Left colon (tissue), 2 donors: ENCODE results near the gene MAP3K7. TPM values are rescaled to one million over a fixed set of nuclear protein-coding genes. Genes with fewer than 3 reads are reported as not detected.
A peak's percentile ranks its signal among the peaks of the same experiment; 100 is the strongest.

Experiments used
- ATAC-seq: fragments of 200-7000 bp; cut with Tn5 transposase; one replicate; pipeline ENCODE4 v1.9.1; 2020; ENCODE audit warnings: mild to moderate bottlenecking, moderate library complexity
- DNase-seq, 2 donors: peaks; one replicate each; pipeline ENCODE4 v3.0.0-alpha.2; 2020
- intact Hi-C, 2 donors: fragments of 100-400 bp; cut with DNase I in 1 of 2; cut with micrococcal nuclease in 1 of 2; formaldehyde crosslinking; loops; one replicate each; pipeline versions ENCODE4 v1.11.2 to v1.14.0; 2022; cut with DNase I, micrococcal nuclease
- long read RNA-seq: library from polyadenylated mRNA; unstranded; transcript quantifications from one replicate; pipeline ENCODE4 v2.0.0, GENCODE V29; 2021
- total RNA-seq, 2 donors: library from RNA; stranded (reverse); fragmentation: NEBNext Ultra II Directional; extraction: Animal tissue kit (Norgen Biotek cat#: 25700); gene quantifications; one replicate each; pipeline ENCODE4 v1.2.1, GENCODE V29; 2021
- donor health status: DM: no; HTN: no; CAD: no.
- donor health status: DM: yes; HTN: yes; CAD: no.

Gene MAP3K7
- total RNA-seq: 10 to 100 TPM; 15.6 to 18.2 TPM
- long read RNA-seq, full-length matches to known transcripts: 75 of 91 reads
- long read RNA-seq, partial matches to known transcripts: 1 of 91 reads
- long read RNA-seq, other reads (novel, unspliced or antisense): 15 of 91 reads

DNA sequence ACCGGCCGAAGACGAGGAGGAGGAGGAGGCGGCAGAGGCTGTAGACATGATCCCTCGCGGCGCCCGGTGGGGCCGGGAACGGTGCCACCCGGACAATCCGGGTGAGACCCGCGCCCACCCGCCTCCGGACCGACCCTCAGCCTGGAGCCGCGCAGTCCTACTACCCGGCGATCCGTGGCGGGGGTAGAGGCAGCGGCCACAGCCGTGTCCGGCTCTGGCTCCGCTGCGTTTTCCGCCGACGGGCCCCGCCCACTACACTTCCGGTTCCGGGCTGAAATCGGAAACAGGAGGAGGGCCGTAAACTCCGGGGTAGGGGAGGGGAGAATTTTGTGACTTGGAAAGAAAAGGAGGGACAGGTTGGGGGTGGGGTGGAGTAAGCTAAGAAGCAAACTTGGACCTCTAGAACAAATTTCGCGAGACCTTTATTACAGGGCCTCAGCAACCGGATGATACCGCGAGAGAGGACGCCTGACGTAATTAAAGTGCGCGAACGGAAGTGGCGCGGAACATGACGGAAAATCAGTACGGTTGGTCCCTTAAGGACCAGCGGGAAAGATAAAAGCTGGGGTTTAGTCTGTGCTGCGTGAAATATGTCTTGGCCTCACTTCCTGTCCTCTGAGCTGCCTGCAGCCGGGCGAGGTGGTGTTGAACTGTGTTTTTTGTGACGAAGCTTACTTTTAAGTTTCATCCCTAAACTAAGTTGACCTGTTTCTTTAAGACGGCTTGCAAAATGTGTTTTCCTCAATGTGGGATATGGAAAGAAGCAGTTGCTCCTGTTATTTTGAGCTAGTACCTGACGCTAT is at the start of gene MAP3K7:
TSS of gene MAP3K7 (minus strand) at position 237 of the 803 bp plus-strand sequence. CDS start at position 48, 189 bp downstream.
- intact Hi-C loops: no loop called here
- DNase-seq (peak; percentile 87 to 93), ATAC-seq (peak; percentile 95)

DNA sequence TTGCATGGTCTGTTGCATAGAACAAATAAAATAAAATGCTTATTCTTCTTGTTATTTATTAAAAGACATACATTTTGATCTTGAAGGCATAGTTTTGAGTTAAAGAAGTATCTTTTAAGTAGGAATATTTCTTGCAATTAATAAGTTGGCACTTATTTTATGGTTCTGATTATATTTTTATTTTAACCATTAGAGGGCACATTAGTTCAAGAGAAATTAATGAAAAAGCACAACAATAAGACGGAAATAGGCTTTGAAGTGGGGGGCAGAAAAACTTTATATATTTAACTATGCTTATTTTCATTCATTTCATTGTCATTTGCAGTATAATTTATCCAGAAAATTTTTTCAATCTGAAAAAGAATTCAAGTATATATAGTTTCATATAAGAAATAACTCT is 44.2 kb upstream of the MAP3K7 start:
- intact Hi-C loops: no loop called here
- ATAC-seq: no peak
- no peak for DNase-seq

DNA sequence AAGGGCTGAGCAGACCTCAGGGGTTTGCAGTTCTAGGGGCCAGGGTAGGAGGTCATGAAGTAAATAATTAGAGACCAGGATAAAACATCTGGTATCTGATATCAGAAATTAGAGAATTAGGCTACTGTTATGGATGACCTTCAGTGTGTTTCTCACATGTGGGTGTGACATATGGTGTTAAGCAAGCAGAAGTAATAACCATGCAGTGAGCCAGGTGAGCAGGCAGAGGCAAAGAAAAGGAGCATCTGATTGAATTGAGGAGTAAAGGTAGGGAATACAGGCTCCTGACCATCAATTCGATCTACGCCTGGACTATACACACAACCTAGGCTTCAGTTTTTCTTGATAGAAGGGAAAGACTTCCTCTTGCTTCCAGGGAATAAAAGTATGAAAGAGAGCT is 34.7 kb upstream of the MAP3K7 start:
- no peak for DNase-seq
- intact Hi-C loops: no loop called here
- no peak for ATAC-seq

DNA sequence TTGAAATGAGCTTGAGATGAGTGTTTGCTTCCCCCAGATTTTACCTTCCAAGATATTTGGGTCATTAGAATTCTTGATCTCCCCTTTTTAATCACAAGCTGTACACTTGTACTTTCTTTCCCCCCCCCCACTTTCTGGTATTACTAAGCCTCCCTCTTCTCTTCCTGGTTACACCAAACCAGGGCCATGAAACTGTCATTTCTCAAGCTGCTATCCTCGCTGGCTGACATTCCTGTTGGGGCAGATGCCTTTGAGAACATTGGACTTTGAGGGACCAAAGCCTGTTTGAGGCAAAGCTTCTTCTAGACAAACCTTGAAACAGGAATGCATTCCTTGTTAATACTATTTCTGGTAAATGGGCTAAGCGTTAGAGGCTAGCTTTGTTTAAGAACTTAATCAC is 32.3 kb upstream of the MAP3K7 start:
- intact Hi-C loops: no loop called here
- DNase-seq (no peak), ATAC-seq (no peak)

DNA sequence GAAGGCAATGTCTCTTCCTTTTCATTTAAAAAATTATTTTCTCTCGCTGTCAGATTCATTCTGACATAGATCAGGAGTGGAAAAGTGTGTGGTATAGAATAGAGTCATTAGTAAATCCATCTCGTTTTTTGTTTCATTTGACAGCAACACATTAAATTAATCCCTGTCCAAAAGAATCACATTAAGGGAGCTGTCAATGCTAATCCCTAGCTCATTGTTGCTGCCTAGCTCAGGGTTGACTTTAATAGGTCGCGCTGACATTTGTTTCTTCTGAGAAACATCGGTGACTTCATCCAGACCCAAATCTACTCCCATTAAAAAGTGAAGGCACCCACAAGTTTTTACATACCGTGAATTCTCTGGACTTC is 25.4 kb upstream of the MAP3K7 start:
- ATAC-seq (no peak), DNase-seq (no peak)
- intact Hi-C loops: no loop called here

DNA sequence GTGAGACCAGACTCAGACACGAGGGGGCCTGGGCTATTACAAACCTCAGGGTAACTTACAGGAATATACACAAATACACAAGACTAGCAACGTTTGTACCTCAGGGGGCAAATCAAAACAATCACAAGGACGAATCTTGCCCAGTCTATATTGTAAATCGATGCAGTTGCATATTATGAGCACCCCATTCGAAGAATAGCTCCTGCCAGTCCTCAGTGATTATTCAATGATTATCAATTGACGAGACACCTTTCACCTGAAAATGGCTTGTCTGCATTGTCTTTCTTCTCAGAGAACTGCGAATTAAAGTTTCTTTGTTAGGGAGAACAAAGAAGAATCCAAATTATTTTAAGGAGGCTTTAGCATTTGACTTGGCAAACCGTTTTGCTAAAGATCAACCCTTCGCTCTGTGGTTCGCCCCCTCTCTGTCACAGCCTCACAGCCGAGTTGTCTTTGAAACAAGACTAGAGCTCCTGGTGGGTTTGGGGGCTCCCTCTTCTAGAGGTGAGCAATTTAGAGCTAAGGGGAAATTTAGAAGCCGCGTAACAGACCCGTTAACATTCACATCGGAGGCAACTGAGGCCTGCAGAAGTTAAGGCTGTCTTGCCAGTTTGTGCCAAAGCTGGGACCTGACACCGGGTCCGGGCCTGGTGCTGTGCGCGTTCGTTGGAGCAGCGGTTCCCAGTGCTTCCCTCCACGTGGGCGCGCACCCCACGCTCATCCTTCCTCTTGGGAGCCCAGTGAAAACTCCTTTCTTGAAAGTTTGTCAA is 24.9 kb upstream of the MAP3K7 start:
- DNase-seq: no peak
- intact Hi-C loops: no loop called here
- ATAC-seq: no peak

DNA sequence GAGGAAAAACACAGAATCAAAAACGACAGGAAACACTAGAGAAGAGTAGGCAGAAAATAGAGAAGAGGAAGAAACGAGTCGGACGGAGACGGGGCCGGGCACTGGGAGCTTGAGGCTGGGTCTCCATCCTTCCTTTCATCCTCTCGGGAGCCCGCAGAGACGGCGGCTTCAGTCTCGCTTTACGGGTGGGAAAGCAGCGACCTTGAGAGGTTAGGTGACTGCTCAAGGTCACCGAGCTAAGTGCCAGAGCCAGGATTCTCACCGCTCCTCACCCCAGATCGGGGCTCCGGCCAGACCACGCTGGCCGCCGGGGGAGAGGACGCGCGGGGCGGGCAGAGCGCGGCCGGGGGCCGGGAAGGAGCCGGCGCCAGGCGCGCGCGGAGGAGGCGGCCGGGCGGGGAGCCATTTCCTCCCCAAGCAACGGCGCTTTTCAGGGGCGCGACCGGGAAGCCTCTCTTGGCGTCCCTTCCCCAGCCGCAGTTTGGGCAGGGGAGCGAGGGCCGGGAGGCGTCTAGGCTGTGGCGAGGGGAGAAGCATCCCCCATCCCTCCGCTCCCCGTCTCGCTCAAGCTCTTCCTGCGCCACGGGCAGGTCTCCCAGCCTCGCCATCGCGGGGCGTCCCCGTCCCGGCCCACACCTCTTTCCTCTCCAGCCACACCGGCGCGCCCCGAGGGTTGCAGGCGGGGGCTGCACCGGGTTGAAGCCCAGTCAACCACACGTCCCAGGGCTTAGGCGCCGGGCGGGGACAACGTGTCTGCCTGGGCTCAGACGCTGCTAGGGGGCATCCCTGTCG is 24.1 kb upstream of the MAP3K7 start:
- ATAC-seq: no peak
- peak in 1 of 2 donors; percentile 9 for DNase-seq
- intact Hi-C loops: no loop called here

DNA sequence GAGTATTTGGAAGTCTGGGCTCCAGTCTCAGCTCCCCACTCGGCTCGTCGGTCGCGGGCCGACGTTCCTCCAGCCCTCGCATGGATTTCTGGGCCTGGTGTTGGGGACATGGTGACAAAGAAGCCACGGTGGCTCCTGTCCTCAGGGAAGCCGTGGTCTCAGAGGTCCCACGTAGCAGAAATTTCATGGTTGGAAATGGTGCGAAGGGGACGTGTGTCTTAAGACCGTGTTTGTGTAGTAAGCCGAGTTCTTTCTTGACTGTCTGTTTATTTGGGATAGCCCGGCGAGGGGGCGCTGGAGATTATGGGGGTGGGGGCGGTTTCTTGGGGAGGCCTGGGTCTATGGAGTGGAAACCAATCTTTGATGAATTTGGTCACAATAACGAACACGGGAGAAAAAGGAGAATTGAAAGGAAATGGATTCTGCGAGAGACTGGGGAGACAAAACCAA is 23.5 kb upstream of the MAP3K7 start:
- intact Hi-C loops: no loop called here
- ATAC-seq (no peak), DNase-seq (no peak)

DNA sequence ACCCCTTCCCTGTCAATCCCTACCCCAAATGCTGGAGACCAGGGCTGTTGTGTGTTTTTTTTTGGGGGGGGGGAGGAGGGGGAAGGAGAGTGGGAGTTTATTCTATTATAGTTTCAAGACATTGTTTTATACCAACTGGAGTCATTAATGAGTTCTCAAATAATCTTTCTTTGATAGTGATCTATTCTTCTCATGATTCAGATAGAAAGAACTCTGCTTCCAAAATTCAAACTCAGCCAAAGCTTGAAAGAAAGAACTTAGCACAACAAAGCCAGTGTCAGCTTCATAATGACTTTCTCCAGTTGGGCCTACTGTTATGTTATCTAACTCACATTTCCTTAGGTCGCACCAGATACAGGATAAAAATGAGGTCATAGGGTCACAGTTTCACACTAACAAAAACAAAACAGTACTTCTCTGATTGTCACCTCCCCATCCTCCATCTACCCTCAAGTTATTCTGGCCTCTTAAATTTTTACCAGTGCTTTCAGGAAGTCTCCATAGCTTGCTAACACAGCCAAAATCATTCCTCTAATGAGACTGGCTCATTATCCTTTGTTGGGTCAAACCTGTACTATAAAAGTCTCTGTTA is 19.0 kb upstream of the MAP3K7 start:
- intact Hi-C loops: no loop called here
- DNase-seq (no peak), ATAC-seq (no peak)

DNA sequence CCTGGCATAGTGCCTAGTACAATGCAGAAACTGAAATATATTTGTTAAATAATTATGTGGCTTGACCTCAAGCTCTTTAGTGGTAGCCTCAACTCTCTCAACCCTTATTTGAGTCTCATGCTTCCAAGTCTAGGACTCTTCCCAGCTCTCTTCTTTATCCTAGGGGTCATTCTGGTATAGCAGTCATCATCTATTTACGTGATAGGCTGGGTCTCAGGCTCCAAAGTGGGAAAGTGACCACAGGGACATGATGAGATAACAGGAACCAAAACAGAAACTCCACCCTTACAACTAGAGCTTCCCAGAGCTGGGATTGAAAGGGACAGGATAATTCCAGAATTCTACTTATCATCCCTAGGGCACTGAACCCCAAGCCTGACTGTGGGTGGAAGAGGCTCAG is 17.7 kb upstream of the MAP3K7 start:
- no peak for ATAC-seq
- intact Hi-C loops: no loop called here
- no peak for DNase-seq

DNA sequence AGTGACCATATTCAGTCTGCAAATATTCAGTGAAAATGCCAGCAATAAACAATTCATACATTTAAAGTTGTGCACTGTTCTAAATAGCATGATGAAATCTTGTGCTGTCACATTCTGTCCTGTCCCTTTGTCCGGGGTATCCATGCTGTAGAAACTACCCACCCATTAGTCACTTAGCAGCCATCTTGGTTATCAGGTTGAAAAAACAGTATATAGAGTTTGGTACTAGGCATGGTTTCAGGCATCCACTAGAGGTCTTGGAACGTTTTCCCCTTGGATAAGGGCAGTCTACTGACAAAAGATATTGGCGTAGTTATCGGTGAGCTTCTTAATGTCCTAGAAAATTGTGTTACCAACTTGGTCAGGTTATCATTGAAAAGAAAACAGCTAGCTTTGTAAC is 12.3 kb upstream of the MAP3K7 start:
- intact Hi-C loops: no loop called here
- DNase-seq: no peak
- ATAC-seq: no peak

DNA sequence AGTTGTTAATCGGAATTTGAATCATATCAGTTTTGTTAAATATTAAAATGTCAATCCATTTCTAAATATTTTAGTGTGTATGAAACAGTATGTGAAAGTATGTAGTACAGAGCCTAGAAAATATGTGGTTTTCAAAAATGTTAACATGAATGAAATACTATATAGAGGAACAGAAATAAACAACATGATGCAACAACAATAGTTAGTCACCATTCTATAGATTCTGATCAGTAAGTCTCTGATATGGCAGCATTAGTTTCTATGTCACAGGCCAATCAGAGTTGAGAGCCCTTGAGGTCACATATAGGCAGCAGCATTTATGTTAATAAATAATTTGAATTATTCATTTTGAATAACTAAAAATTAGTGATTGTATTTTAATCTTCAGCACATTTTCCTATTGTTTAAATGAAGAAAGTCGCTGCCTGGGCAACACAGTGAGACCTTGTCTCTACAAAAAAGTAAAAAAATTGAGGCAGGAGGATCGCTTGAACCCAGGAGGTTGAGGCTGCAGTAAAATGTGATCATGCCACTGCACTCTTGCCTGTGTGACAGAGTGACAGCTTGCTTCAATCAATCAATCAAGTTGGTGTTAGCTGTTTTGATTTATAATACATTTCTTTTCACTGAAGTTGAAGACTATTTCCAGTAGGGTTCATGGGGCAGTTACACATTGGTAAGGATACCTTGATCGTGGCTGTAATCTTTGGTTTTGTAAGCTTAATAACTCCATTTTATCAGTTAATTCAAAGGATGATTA is 11.5 kb upstream of the MAP3K7 start:
- intact Hi-C loops: no loop called here
- ATAC-seq (no peak), DNase-seq (no peak)

DNA sequence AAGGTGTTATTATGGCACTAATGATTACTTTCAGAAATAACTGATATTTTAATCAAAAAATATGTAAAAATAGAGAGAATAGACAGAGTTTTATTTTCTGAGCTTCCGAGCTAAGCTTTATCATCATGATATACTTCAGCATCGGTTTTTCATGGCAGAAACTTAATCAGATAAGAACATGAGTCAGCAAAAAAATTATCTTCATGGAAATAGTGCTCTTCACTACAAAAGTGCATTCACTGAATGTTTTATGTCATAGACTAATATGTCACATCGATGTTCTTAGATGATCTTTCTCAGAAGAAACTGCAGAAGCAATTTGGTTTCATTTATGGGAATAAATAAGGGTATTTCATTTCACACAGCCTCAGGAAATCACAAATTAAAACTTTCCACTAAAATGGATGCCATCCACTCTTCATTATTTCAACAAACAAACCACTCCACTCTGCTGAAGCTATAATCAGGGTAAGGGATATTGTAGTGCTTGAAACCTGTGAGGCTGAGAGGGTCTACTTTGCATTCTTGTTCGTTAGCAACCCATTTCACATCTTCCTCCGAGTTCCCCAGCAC is 10.2 kb upstream of the MAP3K7 start:
- intact Hi-C loops: no loop called here
- ATAC-seq (no peak), DNase-seq (no peak)

DNA sequence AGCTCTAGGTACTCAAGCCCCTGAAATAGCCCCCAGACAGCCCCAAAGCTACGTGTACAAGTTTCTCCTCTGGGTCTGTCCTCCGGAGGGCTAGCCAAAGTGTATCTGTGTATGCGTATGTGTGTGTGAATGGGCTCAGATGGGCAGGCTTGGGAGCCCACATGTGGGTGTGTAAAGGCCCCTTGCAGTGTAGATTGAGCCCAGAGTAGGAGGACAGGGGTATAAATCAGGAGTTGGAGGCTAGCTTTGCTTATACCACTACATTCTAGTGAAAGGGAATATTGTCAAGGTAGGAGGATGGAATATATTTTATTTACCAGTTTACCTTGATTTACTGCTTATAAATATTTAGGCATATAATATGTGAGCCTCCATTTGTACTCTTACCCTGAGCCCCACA is 9.0 kb upstream of the MAP3K7 start:
- DNase-seq (no peak), ATAC-seq (no peak)
- intact Hi-C loops: no loop called here

DNA sequence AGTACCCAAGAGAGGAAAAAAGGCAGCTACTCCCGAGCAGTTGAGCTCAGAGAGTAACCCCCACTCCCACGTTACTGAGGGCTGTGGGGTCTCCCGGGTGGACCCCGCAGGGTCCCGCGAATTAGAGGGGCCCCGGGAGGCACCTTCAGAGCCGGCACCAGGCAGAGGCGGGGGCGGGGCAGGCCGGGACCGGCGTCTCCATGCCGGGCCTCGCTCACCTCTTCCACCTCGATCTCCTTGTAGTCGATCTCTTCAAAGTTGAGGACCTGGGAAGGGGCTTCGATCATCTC is 381 bp downstream of the MAP3K7 start:
- DNase-seq (peak in 1 of 2 donors; percentile 27), ATAC-seq (peak; percentile 51)

DNA sequence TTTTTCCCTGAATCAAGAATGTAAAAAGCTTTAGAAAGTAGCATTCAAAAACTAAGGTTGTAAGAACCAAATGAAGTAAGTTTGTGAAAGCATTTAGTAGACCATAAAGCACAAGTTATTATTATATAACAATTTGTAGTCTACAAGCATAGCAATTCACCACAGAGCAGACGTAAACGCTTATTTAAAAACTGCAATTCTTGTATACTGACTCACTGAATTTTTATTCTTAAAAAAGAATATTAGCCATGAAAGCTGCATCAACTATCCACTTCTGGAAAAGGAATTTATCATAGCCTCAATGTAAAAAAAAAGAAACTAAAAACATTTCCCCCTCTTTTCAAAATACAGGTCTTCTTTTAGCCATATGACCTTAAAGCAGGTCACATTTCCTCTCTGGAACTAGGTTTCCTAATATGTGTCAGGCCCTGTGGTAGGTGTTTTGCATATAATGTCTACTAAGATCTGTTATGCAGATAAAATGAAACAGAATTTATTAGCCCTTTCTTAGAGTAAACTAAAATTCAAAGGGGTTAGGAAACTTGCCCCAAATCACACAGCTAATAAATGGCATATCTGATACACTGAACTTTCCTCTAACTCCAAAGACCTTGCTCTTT is 2.1 kb downstream of the MAP3K7 start:
- ATAC-seq: no peak
- no peak for DNase-seq
- intact Hi-C loops: no loop called here

More for the DNA sequence above, 381 bp downstream of the MAP3K7 start:
- intact Hi-C loops: no loop called here

DNA sequence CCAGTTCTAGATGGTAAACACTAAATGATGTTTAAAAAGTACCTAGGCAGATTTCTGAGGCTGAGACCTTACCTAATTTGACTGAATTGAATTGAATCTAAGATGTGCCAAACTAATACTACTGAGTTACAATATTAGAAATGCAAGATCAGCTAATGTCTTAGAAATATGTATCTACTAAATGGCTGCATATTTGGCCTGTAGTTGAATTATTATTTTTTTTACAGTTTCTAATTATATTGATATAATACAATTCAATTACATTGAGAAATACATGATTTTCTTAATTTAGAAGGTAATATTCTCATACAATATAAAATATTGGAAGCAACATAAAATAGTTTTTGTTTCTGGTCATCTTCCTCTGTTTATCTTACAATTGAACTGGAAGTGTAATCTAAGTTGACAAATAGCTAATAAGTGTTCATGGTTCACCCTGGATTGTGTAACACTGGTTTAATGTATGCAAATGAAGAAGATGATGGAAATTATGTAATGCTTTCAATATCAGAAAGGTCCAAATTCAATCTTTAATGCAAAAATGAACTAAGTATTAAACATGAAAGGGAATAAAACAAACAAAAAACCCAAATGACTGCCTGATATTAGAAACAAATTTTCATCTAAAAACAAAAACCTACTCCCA is 2.9 kb downstream of the MAP3K7 start:
- DNase-seq (no peak), ATAC-seq (no peak)
- intact Hi-C loops: no loop called here
